ENCODE data around the gene FLT4. TPM values are rescaled to one million over a fixed set of nuclear protein-coding genes. Genes with fewer than 3 reads are reported as not detected.

FLT4 gene
- total and polyA plus RNA-seq, 2 of the 13 experiments (the other 11 are each of a cell fraction or from before 2014, with no cell fraction given), result not detected

DNA sequence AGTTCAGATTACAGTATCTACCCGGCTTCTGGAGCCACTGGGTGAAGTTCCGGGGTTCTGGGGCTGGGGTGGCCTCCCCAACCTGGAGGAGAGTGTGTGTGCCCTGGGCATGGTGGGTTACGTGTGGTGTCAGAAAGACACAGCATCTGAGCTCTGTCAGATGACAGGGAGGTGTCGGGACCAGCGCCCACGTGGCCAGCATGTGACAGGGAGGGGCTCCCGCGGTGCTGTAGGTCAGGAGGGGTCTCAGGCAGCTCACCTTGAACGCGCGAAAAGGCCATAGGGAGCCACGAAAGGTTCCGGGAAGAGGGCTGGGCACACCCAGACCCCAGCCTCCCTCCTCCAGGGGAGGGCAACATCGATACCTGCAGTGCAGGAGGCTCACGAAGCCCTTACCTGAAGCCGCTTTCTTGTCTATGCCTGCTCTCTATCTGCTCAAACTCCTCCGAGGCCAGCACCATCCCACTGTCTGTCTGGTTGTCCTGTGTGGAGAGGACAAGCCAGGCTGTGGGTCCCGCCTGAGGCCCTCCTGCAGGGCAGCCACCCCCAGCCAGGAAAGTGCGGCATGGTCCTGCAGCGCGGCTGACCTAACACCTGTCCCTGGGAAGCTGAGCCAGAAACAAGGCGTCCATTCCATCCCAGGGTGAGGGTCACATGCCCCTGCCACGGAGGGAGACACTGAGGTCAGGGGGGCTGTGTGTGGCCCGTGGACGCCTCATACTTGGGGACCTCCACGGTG lies 40.7 kb downstream of the FLT4 start:
- Histone ChIP-seq H3K9me3 (ENCODE audit: low read length) (no peaks in the 10 kb centered on the region), H3K4me3 (replicated peaks in 1 of 3; ENCODE audit: insufficient read depth in 1 of 3, low read depth in 2 of 3, low read length in 3 of 3) (no peak overlapping the region), H4K20me1 (ENCODE audit: insufficient read depth, low read length) (no peaks in the 10 kb centered on the region; the same call in 1 of the 2 replicates), H2AFZ (ENCODE audit: low read length) (no peak overlapping the region), H3K4me1 (ENCODE audit: insufficient read depth, low read length) (no peaks in the 10 kb centered on the region), H3K4me2 (ENCODE audit: low read depth, low read length) (peak overlapping the region; percentile 18; the same call in 1 of the 2 replicates), H3K27me3 (ENCODE audit: control insufficient read depth in 1 of 2, insufficient read depth in 2 of 2, low read length in 2 of 2) (peaks cover 11 to 68% of the 10 kb centered on the region in 2 experiments), H3K27ac (ENCODE audit: extremely low read length, insufficient read depth, low read length) (no peak overlapping the region), H3K79me2 (ENCODE audit: insufficient read depth, low read length) (no peaks in the 10 kb centered on the region), H3K36me3 (replicated peaks in 1 of 2; ENCODE audit: control insufficient read depth in 1 of 2, insufficient read depth in 2 of 2, low read length in 2 of 2) (no peaks in the 10 kb centered on the region), H3K9ac (ENCODE audit: insufficient read depth, low read depth, low read length) (no peak overlapping the region)
- ChIA-PET CTCF (ENCODE audit: low intra/inter-chr PET ratio, low total read pairs) (no interaction called here), POLR2A (no interaction called here)
- TF ChIP-seq SETDB1 (CRISPR knock-in tag; IDR thresholded peaks at IDR 0.05; ENCODE audit: borderline replicate concordance) (no peak), MNT (IDR thresholded peaks at IDR 0.05) (peak; percentile 19; the same call in 1 of the 2 replicates), ZNF784 (CRISPR knock-in tag; IDR thresholded peaks at IDR 0.05; ENCODE audit: borderline replicate concordance) (no peak), RORA (CRISPR knock-in tag; IDR thresholded peaks at IDR 0.05) (no peak), ZNF672 (CRISPR knock-in tag; IDR thresholded peaks at IDR 0.05) (no peak), ZNF687 (CRISPR knock-in tag; IDR thresholded peaks at IDR 0.05) (peak; percentile 15; the same call in 1 of the 2 replicates), ZNF674 (CRISPR knock-in tag; IDR thresholded peaks at IDR 0.05; ENCODE audit: low read depth) (no peak)
- DNase-seq (ENCODE audit: low spot score) (no peak), ATAC-seq (no peak), FAIRE-seq (no peak)
- in situ Hi-C loops (cut with HindIII; ENCODE audit: extremely low pct_ligation_motif_present, low pct_unique_long_range_greater_than_20kb), result no loop called here
- intact Hi-C loops (cut with micrococcal nuclease; ENCODE audit: unreplicated experiment), result no loop called here
- no TSS peak for BruUV-seq (replicated peaks)
- 53% methylated on average over 14 of the region's 26 CpGs for WGBS (ENCODE audit: low lambda C conversion rate)
